Measurements from ENCODE around the gene USP36.
"Not testable (repeated sequence)": the region's sequence is repeated elsewhere in the genome, so short reads cannot be mapped to it uniquely, and the experiment has no call there.

The USP36 gene

DNA sequence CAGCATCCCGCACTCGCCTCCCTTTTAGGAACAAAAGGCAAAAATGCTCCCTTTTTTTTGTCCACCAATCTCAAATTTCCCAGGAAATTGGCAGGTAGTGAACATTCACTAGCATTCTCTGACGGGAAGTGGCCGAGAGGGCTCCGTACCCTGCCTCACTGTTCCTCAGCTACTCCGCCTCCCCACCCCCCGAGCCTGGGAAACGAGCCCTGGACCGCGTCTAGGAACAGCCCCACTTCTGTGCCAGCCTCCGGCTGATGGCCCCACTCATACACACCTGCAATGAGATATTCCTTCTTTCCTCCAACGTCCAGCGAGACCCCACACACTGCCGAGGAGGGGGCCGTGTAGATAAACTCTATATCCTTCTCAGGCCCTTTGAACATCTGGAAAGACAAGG, 30.0 kb upstream of the USP36 start:
- Histone ChIP-seq H3K4me1 (ENCODE audit: low read length) (no peaks in the 10 kb centered on the region), H3K9me3 (replicated peaks; ENCODE audit: insufficient read depth, low read length) (no peaks in the 10 kb centered on the region), H4K20me1 (ENCODE audit: insufficient read depth, low read length) (0 out of 2 replicates have a peak, but pooled peaks cover 3% of the 10 kb centered on the region), H3K4me2 (ENCODE audit: low read depth, low read length) (no peak overlapping the region), H3K4me3 (ENCODE audit: low read length) (no peak overlapping the region), H3F3A (ENCODE audit: insufficient read depth, low read length) (0 out of 2 replicates have a peak, but pooled peaks cover 8% of the 10 kb centered on the region), H3K36me3 (replicated peaks; ENCODE audit: insufficient read depth, low read length) (0 out of 2 replicates have a peak, but pooled peaks cover 2% of the 10 kb centered on the region), H3K27ac (ENCODE audit: low read length) (no peak overlapping the region), H3K27me3 (replicated peaks; ENCODE audit: insufficient read depth, low read length) (no peaks in the 10 kb centered on the region), H2AFZ (ENCODE audit: low read length) (no peak overlapping the region), H3K79me2 (ENCODE audit: low read length) (peaks cover 47% of the 10 kb centered on the region), H3K9ac (ENCODE audit: low read length) (no peak overlapping the region), H3K9me2 (replicated peaks; ENCODE audit: insufficient read depth, low read length) (no peaks in the 10 kb centered on the region)
- DNase-seq = no peak
- TF ChIP-seq EZH2phosphoT487 (IDR thresholded peaks at IDR 0.05; ENCODE audit: low read length) (no peak), EZH2 (optimal IDR thresholded peaks at IDR 0.05; ENCODE audit: low read depth, low read length) (no peak)
- TF ChIP-seq, protein P1, sequence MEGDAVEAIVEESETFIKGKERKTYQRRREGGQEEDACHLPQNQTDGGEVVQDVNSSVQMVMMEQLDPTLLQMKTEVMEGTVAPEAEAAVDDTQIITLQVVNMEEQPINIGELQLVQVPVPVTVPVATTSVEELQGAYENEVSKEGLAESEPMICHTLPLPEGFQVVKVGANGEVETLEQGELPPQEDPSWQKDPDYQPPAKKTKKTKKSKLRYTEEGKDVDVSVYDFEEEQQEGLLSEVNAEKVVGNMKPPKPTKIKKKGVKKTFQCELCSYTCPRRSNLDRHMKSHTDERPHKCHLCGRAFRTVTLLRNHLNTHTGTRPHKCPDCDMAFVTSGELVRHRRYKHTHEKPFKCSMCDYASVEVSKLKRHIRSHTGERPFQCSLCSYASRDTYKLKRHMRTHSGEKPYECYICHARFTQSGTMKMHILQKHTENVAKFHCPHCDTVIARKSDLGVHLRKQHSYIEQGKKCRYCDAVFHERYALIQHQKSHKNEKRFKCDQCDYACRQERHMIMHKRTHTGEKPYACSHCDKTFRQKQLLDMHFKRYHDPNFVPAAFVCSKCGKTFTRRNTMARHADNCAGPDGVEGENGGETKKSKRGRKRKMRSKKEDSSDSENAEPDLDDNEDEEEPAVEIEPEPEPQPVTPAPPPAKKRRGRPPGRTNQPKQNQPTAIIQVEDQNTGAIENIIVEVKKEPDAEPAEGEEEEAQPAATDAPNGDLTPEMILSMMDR (IDR thresholded peaks at IDR 0.05; ENCODE audit: low read length) = no peak

DNA sequence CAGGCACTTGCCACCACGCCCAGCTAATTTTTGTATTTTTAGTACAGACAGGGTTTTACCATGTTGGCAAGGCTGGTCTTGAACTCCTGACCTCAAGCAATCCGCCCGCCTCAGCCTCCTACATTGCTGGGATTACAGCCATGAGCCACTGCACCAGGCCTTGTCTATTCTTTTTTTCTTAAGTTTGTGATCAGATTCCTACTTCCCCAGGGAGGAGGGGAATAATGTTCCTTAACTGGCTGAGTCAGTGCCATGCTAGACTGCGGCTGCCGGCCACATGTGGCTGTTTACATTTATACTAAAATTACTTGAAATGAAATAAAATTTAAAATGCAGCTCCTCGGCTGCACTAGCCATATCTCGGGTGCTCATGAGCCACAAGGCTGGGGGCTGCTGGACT, 27.8 kb upstream of the USP36 start:
- no peak overlapping the region for H2AFZ ChIP-seq (ENCODE audit: low read length)
- 0 out of 2 replicates have a peak, but pooled peaks cover 2% of the 10 kb centered on the region for H3K36me3 ChIP-seq (replicated peaks; ENCODE audit: insufficient read depth, low read length)
- no peak overlapping the region for H3K27ac ChIP-seq (ENCODE audit: low read length)
- H3K4me1 ChIP-seq (ENCODE audit: low read length) = no peaks in the 10 kb centered on the region
- H3K9me2 ChIP-seq (replicated peaks; ENCODE audit: insufficient read depth, low read length) = no peaks in the 10 kb centered on the region
- H3F3A ChIP-seq (ENCODE audit: insufficient read depth, low read length) = 0 out of 2 replicates have a peak, but pooled peaks cover 8% of the 10 kb centered on the region
- TF ChIP-seq, protein P1 (IDR thresholded peaks at IDR 0.05; ENCODE audit: low read length) = no peak
- no peak for TF ChIP-seq EZH2phosphoT487 (IDR thresholded peaks at IDR 0.05; ENCODE audit: low read length)
- no peak for TF ChIP-seq EZH2 (optimal IDR thresholded peaks at IDR 0.05; ENCODE audit: low read depth, low read length)
- H3K27me3 ChIP-seq (replicated peaks; ENCODE audit: insufficient read depth, low read length) = no peaks in the 10 kb centered on the region
- DNase-seq = no peak
- H4K20me1 ChIP-seq (ENCODE audit: insufficient read depth, low read length) = 0 out of 2 replicates have a peak, but pooled peaks cover 3% of the 10 kb centered on the region
- no peak overlapping the region for H3K4me2 ChIP-seq (ENCODE audit: low read depth, low read length)
- no peak overlapping the region for H3K9ac ChIP-seq (ENCODE audit: low read length)
- no peaks in the 10 kb centered on the region for H3K9me3 ChIP-seq (replicated peaks; ENCODE audit: insufficient read depth, low read length)
- peaks cover 38% of the 10 kb centered on the region for H3K79me2 ChIP-seq (ENCODE audit: low read length)
- H3K4me3 ChIP-seq (ENCODE audit: low read length) = no peak overlapping the region

DNA sequence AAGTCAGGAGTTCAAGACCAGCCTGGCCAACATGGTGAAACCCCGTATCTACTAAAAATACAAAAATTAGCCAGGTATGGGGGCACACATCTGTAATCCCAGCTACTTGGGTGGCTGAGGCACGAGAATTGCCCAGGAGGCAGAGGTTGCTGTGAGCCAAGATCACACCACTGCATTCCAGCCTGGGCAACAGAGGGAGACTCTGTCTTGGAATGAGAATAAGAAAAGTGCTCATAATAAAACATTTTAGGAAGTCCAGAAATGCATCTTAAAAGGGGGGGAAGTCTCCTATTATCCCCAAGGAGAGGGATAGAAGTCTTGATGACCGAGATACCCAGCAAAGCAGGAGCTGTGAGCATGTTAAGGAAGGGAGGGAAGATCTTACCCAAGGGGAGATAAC, 26.4 kb upstream of the USP36 start:
- H3K4me1 ChIP-seq (ENCODE audit: low read length) = not testable (repeated sequence)

DNA sequence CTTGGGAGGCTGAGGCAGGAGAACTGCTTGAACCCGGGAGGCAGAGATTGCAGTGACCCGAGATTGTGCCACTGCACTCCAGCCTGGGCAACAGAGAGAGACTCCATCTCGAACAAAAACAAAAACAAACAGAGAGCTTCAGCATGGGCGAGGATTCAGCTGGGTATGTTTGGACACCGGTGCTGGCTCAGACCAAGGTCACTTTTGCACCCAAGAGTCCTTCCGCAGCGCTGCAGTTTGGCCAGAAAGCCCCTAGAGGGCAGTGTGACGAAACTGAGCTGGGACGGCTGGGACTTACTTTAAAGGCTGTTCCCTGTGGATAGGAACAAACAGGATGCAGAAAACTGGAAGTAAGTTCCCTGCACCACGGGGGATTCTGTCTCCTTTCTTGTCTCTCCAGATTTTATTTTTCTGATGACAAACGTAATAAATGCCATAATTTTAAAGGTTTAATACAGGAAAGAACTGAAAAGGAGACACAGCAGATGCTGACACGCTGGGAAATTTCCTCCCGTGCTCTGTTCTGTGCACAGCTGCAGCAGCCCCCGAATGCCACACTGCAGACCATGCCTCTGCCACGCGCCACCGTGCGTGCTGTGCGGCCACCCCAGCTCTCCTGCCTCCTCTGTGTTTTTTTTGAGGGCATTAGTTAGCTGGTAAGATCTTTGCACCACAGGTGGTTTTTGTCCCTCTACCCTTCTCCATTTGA, 25.2 kb upstream of the USP36 start:
- Histone ChIP-seq H3F3A (ENCODE audit: insufficient read depth, low read length) (0 out of 2 replicates have a peak, but pooled peaks cover 8% of the 10 kb centered on the region), H3K79me2 (ENCODE audit: low read length) (peaks cover 40% of the 10 kb centered on the region), H3K4me2 (ENCODE audit: low read depth, low read length) (no peak overlapping the region), H3K9me3 (replicated peaks; ENCODE audit: insufficient read depth, low read length) (no peaks in the 10 kb centered on the region), H2AFZ (ENCODE audit: low read length) (no peak overlapping the region), H4K20me1 (ENCODE audit: insufficient read depth, low read length) (no peaks in the 10 kb centered on the region), H3K27me3 (replicated peaks; ENCODE audit: insufficient read depth, low read length) (no peaks in the 10 kb centered on the region), H3K27ac (ENCODE audit: low read length) (no peak overlapping the region; the same call in 1 of the 2 replicates), H3K9me2 (replicated peaks; ENCODE audit: insufficient read depth, low read length) (no peaks in the 10 kb centered on the region), H3K36me3 (replicated peaks; ENCODE audit: insufficient read depth, low read length) (peaks cover 2% of the 10 kb centered on the region; the same call in 1 of the 2 replicates), H3K4me3 (ENCODE audit: low read length) (no peak overlapping the region), H3K4me1 (ENCODE audit: low read length) (no peaks in the 10 kb centered on the region), H3K9ac (ENCODE audit: low read length) (no peak overlapping the region)
- DNase-seq = peak; percentile 61
- TF ChIP-seq EZH2phosphoT487 (IDR thresholded peaks at IDR 0.05; ENCODE audit: low read length) (no peak), EZH2 (optimal IDR thresholded peaks at IDR 0.05; ENCODE audit: low read depth, low read length) (no peak)
- TF ChIP-seq, protein P1 (IDR thresholded peaks at IDR 0.05; ENCODE audit: low read length) = peak; percentile 87

More for the DNA sequence above, 26.4 kb upstream of the USP36 start:
- H3K4me2 ChIP-seq (ENCODE audit: low read depth, low read length); H3K27ac ChIP-seq (ENCODE audit: low read length); H3F3A ChIP-seq (ENCODE audit: insufficient read depth, low read length); DNase-seq; H3K9me2 ChIP-seq (replicated peaks; ENCODE audit: insufficient read depth, low read length); H4K20me1 ChIP-seq (ENCODE audit: insufficient read depth, low read length); H2AFZ ChIP-seq (ENCODE audit: low read length); H3K36me3 ChIP-seq (replicated peaks; ENCODE audit: insufficient read depth, low read length); H3K4me3 ChIP-seq (ENCODE audit: low read length); H3K27me3 ChIP-seq (replicated peaks; ENCODE audit: insufficient read depth, low read length); H3K9me3 ChIP-seq (replicated peaks; ENCODE audit: insufficient read depth, low read length); H3K9ac ChIP-seq (ENCODE audit: low read length): not testable (repeated sequence)
- peaks cover 35% of the 10 kb centered on the region for H3K79me2 ChIP-seq (ENCODE audit: low read length)
